Lung (tissue), 12 donors: Measurements from ENCODE around the gene ZYG11B. TPM values are rescaled to one million over a fixed set of nuclear protein-coding genes. Genes with fewer than 3 reads are reported as not detected.

ENCODE experiments used
- ATAC-seq: fragments of 200-7000 bp; cut with Tn5 transposase; one replicate; pipeline ENCODE4 v1.9.1; 2020; ENCODE audit warnings: moderate number of reproducible peaks; ENCODE audit not compliant: insufficient read depth, low FRiP score
- DNase-seq, 3 donors: peaks; one replicate each; pipeline ENCODE4 v3.0.0-alpha.2; 2013 to 2017
- H3K27ac ChIP-seq, 2 donors: one replicate each; pipeline ENCODE4 v1.5.1; 2013; ENCODE audit warnings: mild to moderate bottlenecking in 2 of 2, moderate library complexity in 2 of 2, control low read depth in 1 of 2, inconsistent platforms in 1 of 2, low read depth in 1 of 2, low read length in 1 of 2
- H3K27me3 ChIP-seq, 3 donors: one replicate each; pipeline ENCODE4 v1.5.1; 2013; ENCODE audit warnings: low read length in 2 of 3; ENCODE audit not compliant: control insufficient read depth in 3 of 3, insufficient read depth in 3 of 3
- H3K36me3 ChIP-seq, 4 donors: one replicate each; pipeline ENCODE4 v1.5.1; 2013; ENCODE audit warnings: low read length in 4 of 4, mild to moderate bottlenecking in 1 of 4, moderate library complexity in 1 of 4; ENCODE audit not compliant: control insufficient read depth in 4 of 4, insufficient read depth in 4 of 4
- H3K4me1 ChIP-seq, 5 donors: one replicate each; pipeline ENCODE4 v1.5.1; 2013; ENCODE audit warnings: low read length in 5 of 5, mild to moderate bottlenecking in 2 of 5, moderate library complexity in 1 of 5; ENCODE audit not compliant: control insufficient read depth in 5 of 5, insufficient read depth in 5 of 5
- H3K4me3 ChIP-seq: one replicate; pipeline ENCODE4 v1.5.1; 2013; ENCODE audit warnings: mild to moderate bottlenecking, control low read depth, moderate library complexity
- H3K9ac ChIP-seq, 2 donors: one replicate each; pipeline ENCODE4 v1.5.1; 2013; ENCODE audit warnings: low read length in 2 of 2, control low read depth in 1 of 2; ENCODE audit not compliant: insufficient read depth in 1 of 2
- H3K9me3 ChIP-seq, 4 donors: one replicate each; pipeline ENCODE4 v1.5.1; 2013; ENCODE audit warnings: low read length in 3 of 4, mild to moderate bottlenecking in 1 of 4, moderate library complexity in 1 of 4; ENCODE audit not compliant: control insufficient read depth in 4 of 4, insufficient read depth in 3 of 4
- CTCF ChIP-seq: IDR thresholded peaks from 2 replicates; pipeline ENCODE4 v1.5.1; 2012; ENCODE audit warnings: mild to moderate bottlenecking; ENCODE audit errors: control extremely low read depth, extremely low read depth
- WGBS, 2 donors: extraction: QIAGEN DNeasy Blood & Tissue Kit; methylation state at CpG; one replicate each; pipeline ENCODE4 v1.1.7; 2013; 5-methylcytosine and 5-hydroxymethylcytosine counted together
- polyA plus RNA-seq, 2 donors: library from polyadenylated mRNA; stranded (reverse); fragments of 200-250 nt; gene quantifications; one replicate each; pipeline ENCODE4 v1.2.1, GENCODE V29; 2013
- total RNA-seq, 2 donors: library from RNA; depleted of rRNA in 1 of 2; stranded (reverse); fragments of >200 nt in 1 of 2; gene quantifications; one replicate each; pipeline ENCODE4 v1.2.1, GENCODE V29; 2014 to 2021
- donor health status: control.
- donor health status: control.
- donor health status: Bipolar disorder and iron deficiency.
- donor health status: healthy.
- donor health status: DM: yes; HTN: yes; CAD: no.

Gene ZYG11B
- total and polyA plus RNA-seq, 4 donors, result 5.7 to 39.0 (median 16.8) TPM

- no peak for ATAC-seq
- DNase-seq, result no peak
- 95 to 97% methylated on average over 2 of the region's 2 CpGs for WGBS, 2 donors
- Histone ChIP-seq H3K9me3 (no peaks in the 10 kb centered on the region), H3K4me1 (peaks cover 3 to 14% (median 9%) of the 10 kb centered on the region in 5 donors), H3K9ac (no peak overlapping the region), H3K27ac (no peak overlapping the region), H3K4me3 (no peak overlapping the region), H3K27me3 (no peaks in the 10 kb centered on the region), H3K36me3 (peaks cover 0 to 9% (median 5%) of the 10 kb centered on the region in 4 donors)
- no peak for TF ChIP-seq CTCF
Measured at GRCh38 chr1:52756020-52756419, 29.8 kb downstream of the ZYG11B start.

- Histone ChIP-seq H3K27me3 (no peaks in the 10 kb centered on the region), H3K4me1 (no peaks in the 10 kb centered on the region), H3K4me3 (no peak overlapping the region), H3K9ac (no peak overlapping the region), H3K27ac (no peak overlapping the region), H3K9me3 (no peaks in the 10 kb centered on the region), H3K36me3 (peaks cover 4 to 10% (median 7%) of the 10 kb centered on the region in 4 donors)
- TF ChIP-seq CTCF, result no peak
- ATAC-seq (no peak), DNase-seq (no peak)
- 97% methylated on average over 10 of the region's 10 CpGs for WGBS, 2 donors
Measured at GRCh38 chr1:52759908-52760307, 33.7 kb downstream of the ZYG11B start.

GRCh38 chr1:52767596-52768280 is 41.5 kb downstream of the ZYG11B start:
- TF ChIP-seq CTCF, result no peak
- no peak overlapping the region for H3K9ac ChIP-seq
- H3K27ac ChIP-seq, result no peak overlapping the region
- ATAC-seq, result no peak
- peaks cover 6 to 15% (median 12%) of the 10 kb centered on the region in 4 donors for H3K36me3 ChIP-seq
- H3K4me3 ChIP-seq, result no peak overlapping the region
- no peaks in the 10 kb centered on the region for H3K27me3 ChIP-seq
- no peak for DNase-seq
- WGBS, 2 donors, result 45 to 72% methylated on average over 4 of the region's 4 CpGs
- H3K4me1 ChIP-seq, result peaks cover 0 to 13% (median 0%) of the 10 kb centered on the region in 5 donors
- H3K9me3 ChIP-seq, result no peaks in the 10 kb centered on the region
